SK-N-SH treated with all-trans-retinoic acid at 6 μM for 48 hours (cell line): ENCODE data around the gene DNAAF8.
"Not testable (repeated sequence)": the region's sequence is repeated elsewhere in the genome, so short reads cannot be mapped to it uniquely, and the experiment has no call there.

ENCODE experiments used
- ATAC-seq: fragments of 200-7000 bp; cut with Tn5 transposase; 3 replicates; pipeline ENCODE4 v1.9.1; 2020; ENCODE audit warnings: mild to moderate bottlenecking, moderate library complexity
- ARNTL ChIP-seq: fragments of 450-650 bp; formaldehyde crosslinking; IDR thresholded peaks from 2 replicates; pipeline ENCODE4 v1.5.0; 2020; ENCODE audit warnings: low read depth, mild to moderate bottlenecking, moderate library complexity, borderline replicate concordance
- BACH2 ChIP-seq: fragments of 250-450 bp; sonication (Bioruptor Pico); IDR thresholded peaks from 2 replicates; pipeline ENCODE4 v1.9.0; 2021; ENCODE audit warnings: mild to moderate bottlenecking, borderline replicate concordance
- CSDC2 ChIP-seq: fragments of 250-450 bp; sonication (Bioruptor Pico); IDR thresholded peaks from 2 replicates; pipeline ENCODE4 v1.5.0; 2020; ENCODE audit warnings: mild to moderate bottlenecking, moderate library complexity
- ESRRG ChIP-seq: fragments of 250-450 bp; sonication (Bioruptor Pico); IDR thresholded peaks from 2 replicates; pipeline ENCODE4 v1.6.1; 2021; ENCODE audit warnings: mild to moderate bottlenecking
- GLIS3 ChIP-seq: fragments of 250-450 bp; sonication (Bioruptor Pico); IDR thresholded peaks from 2 replicates; pipeline ENCODE4 v1.5.0; 2020; ENCODE audit warnings: mild to moderate bottlenecking, moderate library complexity
- OSR1 ChIP-seq: fragments of 250-450 bp; sonication (Bioruptor Pico); IDR thresholded peaks from 2 replicates; pipeline ENCODE4 v1.8.0; 2022; ENCODE audit warnings: moderate library complexity, mild to moderate bottlenecking, inconsistent platforms
- PPARA ChIP-seq: fragments of 250-450 bp; sonication (Bioruptor Pico); IDR thresholded peaks from 2 replicates; pipeline ENCODE4 v1.5.0; 2020; ENCODE audit warnings: mild to moderate bottlenecking, borderline replicate concordance
- RARB ChIP-seq: fragments of 250-450 bp; sonication (Bioruptor Pico); IDR thresholded peaks from 2 replicates; pipeline ENCODE4 v1.8.0; 2021; ENCODE audit warnings: mild to moderate bottlenecking, moderate library complexity
- SNAI2 ChIP-seq: fragments of 250-450 bp; sonication (Bioruptor Pico); IDR thresholded peaks from 2 replicates; pipeline ENCODE4 v1.5.0; 2020; ENCODE audit warnings: mild to moderate bottlenecking, moderate library complexity
- TCF4 ChIP-seq: fragments of 250-450 bp; sonication (Bioruptor Pico); IDR thresholded peaks from 2 replicates; pipeline ENCODE4 v1.8.0; 2021; ENCODE audit warnings: mild to moderate bottlenecking, moderate library complexity, borderline replicate concordance
- TOX ChIP-seq: fragments of 250-450 bp; sonication (Bioruptor Pico); IDR thresholded peaks from 2 replicates; pipeline ENCODE4 v1.8.0; 2021; ENCODE audit warnings: mild to moderate bottlenecking, moderate library complexity, borderline replicate concordance
- ZC3H10 ChIP-seq: fragments of 250-450 bp; sonication (Bioruptor Pico); IDR thresholded peaks from 2 replicates; pipeline ENCODE4 v1.5.1; 2021; ENCODE audit warnings: mild to moderate bottlenecking, moderate library complexity
- ZFP3 ChIP-seq: fragments of 250-450 bp; sonication (Bioruptor Pico); IDR thresholded peaks from 2 replicates; pipeline ENCODE4 v1.5.0; 2020; ENCODE audit warnings: mild to moderate bottlenecking, moderate library complexity
- ZFP30 ChIP-seq: fragments of 450-650 bp; formaldehyde crosslinking; IDR thresholded peaks from 2 replicates; pipeline ENCODE4 v1.5.0; 2022; ENCODE audit warnings: mild to moderate bottlenecking, moderate library complexity
- ZNF565 ChIP-seq: fragments of 450-650 bp; formaldehyde crosslinking; conservative IDR thresholded peaks from 2 replicates; pipeline ENCODE4 v1.5.0; 2020; ENCODE audit warnings: low read depth, mild to moderate bottlenecking, moderate library complexity
- ZNF70 ChIP-seq: fragments of 450-650 bp; formaldehyde crosslinking; IDR thresholded peaks from 2 replicates; pipeline ENCODE4 v1.5.0; 2020; ENCODE audit warnings: mild to moderate bottlenecking, moderate library complexity
- TF ChIP-seq, protein P1 (sequence below): fragments of 250-450 bp; sonication (Bioruptor Pico); IDR thresholded peaks from 2 replicates; pipeline ENCODE4 v1.8.0; 2021; ENCODE audit warnings: low read depth, mild to moderate bottlenecking, moderate library complexity, borderline replicate concordance
- TF ChIP-seq, protein P2 (sequence below): fragments of 250-450 bp; sonication (Bioruptor Pico); IDR thresholded peaks from 2 replicates; pipeline ENCODE4 v1.5.1; 2020; ENCODE audit warnings: low read depth, mild to moderate bottlenecking, moderate library complexity
- TF ChIP-seq, protein P3 (sequence below): fragments of 250-450 bp; sonication (Bioruptor Pico); IDR thresholded peaks from 2 replicates; pipeline ENCODE4 v1.8.0; 2020; ENCODE audit warnings: mild to moderate bottlenecking, moderate library complexity, borderline replicate concordance
- TF ChIP-seq, protein P4 (sequence below): fragments of 250-450 bp; sonication (Bioruptor Pico); IDR thresholded peaks from 2 replicates; pipeline ENCODE4 v1.5.1; 2021; ENCODE audit warnings: mild to moderate bottlenecking, moderate library complexity

DNAAF8 gene

DNA sequence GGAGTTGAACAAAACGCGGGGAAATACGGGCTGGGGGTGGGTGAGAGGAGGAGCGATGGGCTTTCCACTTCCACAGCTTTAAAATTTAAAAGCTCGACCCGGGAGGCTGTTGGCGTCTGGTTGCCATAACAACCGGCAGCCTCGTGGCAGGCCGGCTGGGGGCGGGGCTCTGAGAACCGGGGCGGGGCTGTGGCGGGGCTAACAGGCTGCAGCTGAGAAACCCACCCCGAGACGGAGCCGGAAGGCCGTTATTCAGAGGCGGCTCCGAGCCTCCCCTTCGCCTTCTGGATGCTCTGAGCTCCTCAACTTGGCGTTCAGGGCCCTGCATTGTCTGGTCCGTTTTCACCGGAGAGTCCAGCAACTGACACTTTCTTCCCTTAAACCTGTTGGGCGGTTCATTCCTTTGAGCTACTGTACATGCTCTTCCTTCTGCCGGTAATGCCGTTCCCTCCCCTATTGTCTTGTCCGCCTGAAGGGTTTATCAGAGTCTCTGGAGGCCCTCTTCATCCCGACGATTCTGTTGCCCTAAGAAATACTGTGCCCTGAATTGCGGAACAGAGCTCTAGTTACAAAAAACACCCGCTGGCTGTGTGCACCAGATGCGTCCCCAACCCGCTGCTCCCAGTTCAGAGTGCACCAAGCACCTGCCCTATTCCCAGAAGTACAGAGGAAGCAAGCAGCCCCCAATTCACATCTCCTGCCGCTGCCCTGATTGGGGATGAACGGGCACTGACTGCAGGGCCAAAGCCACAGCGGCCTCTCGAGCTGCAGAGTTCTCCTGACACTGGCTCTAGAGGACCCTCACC, 596 bp downstream of the DNAAF8 start:
- TF ChIP-seq ZNF565: no peak
- TF ChIP-seq ZC3H10 (CRISPR knock-in tag): no peak
- no peak for TF ChIP-seq CSDC2 (CRISPR knock-in tag)
- no peak for TF ChIP-seq TCF4 (CRISPR knock-in tag)
- TF ChIP-seq RARB (CRISPR knock-in tag): no peak
- TF ChIP-seq, protein P1, sequence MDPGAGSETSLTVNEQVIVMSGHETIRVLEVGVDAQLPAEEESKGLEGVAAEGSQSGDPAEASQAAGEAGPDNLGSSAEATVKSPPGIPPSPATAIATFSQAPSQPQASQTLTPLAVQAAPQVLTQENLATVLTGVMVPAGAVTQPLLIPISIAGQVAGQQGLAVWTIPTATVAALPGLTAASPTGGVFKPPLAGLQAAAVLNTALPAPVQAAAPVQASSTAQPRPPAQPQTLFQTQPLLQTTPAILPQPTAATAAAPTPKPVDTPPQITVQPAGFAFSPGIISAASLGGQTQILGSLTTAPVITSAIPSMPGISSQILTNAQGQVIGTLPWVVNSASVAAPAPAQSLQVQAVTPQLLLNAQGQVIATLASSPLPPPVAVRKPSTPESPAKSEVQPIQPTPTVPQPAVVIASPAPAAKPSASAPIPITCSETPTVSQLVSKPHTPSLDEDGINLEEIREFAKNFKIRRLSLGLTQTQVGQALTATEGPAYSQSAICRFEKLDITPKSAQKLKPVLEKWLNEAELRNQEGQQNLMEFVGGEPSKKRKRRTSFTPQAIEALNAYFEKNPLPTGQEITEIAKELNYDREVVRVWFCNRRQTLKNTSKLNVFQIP (CRISPR knock-in tag): no peak
- TF ChIP-seq ZFP3 (CRISPR knock-in tag): no peak
- TF ChIP-seq SNAI2 (CRISPR knock-in tag): no peak
- no peak for TF ChIP-seq TOX (CRISPR knock-in tag)
- TF ChIP-seq, protein P2, sequence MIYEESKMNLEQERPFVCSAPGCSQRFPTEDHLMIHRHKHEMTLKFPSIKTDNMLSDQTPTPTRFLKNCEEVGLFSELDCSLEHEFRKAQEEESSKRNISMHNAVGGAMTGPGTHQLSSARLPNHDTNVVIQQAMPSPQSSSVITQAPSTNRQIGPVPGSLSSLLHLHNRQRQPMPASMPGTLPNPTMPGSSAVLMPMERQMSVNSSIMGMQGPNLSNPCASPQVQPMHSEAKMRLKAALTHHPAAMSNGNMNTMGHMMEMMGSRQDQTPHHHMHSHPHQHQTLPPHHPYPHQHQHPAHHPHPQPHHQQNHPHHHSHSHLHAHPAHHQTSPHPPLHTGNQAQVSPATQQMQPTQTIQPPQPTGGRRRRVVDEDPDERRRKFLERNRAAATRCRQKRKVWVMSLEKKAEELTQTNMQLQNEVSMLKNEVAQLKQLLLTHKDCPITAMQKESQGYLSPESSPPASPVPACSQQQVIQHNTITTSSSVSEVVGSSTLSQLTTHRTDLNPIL (CRISPR knock-in tag): no peak
- TF ChIP-seq ZNF70 (CRISPR knock-in tag): no peak
- TF ChIP-seq BACH2 (CRISPR knock-in tag): no peak
- no peak for TF ChIP-seq PPARA (CRISPR knock-in tag)
- TF ChIP-seq ZFP30: no peak
- peak; percentile 81 for ATAC-seq

DNA sequence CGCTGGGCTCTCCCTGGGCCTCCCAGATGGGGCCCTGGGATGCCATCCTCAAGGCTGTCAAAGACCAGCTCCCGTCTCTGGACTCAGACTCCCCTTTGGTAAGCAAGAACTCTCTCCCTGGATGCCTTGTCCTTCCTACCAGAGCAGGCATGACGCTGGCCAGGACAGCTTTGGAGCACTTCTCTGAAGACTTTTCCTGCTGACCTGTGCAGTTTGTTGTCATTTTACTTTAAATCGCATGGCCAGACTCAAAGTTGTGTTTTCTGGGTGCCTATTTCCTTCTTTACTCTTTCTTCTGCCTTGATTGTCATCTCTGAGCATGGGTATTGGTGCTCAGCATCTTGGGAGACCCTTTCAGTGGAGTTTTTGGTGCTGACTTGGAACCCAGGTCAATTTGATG, 2.2 kb downstream of the DNAAF8 start:
- TF ChIP-seq, protein P3, sequence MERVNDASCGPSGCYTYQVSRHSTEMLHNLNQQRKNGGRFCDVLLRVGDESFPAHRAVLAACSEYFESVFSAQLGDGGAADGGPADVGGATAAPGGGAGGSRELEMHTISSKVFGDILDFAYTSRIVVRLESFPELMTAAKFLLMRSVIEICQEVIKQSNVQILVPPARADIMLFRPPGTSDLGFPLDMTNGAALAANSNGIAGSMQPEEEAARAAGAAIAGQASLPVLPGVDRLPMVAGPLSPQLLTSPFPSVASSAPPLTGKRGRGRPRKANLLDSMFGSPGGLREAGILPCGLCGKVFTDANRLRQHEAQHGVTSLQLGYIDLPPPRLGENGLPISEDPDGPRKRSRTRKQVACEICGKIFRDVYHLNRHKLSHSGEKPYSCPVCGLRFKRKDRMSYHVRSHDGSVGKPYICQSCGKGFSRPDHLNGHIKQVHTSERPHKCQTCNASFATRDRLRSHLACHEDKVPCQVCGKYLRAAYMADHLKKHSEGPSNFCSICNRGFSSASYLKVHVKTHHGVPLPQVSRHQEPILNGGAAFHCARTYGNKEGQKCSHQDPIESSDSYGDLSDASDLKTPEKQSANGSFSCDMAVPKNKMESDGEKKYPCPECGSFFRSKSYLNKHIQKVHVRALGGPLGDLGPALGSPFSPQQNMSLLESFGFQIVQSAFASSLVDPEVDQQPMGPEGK (CRISPR knock-in tag): no peak
- TF ChIP-seq, protein P1 (CRISPR knock-in tag): no peak
- TF ChIP-seq ZC3H10 (CRISPR knock-in tag): no peak
- no peak for ATAC-seq

DNA sequence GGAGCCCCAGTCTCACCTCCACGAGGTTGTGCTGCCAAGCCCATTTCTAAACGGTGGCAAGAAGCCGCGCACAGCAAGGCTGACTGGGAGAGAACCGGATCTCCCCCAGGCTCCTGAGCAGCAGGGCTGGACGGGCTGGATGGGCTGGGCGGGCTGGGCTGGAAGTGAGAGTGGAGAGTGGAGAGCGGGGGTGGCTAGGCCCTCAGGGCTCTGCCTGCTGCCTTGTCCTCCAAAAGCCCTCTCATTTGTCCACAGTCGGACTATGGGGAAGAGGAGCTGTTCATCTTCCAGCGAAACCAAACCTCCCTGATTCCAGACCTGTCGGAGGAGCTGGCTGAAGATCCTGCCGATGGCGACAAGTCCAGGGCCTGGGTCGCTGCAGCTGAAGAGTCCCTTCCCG, 3.2 kb downstream of the DNAAF8 start:
- TF ChIP-seq, protein P1 (CRISPR knock-in tag): no peak
- no peak for TF ChIP-seq TCF4 (CRISPR knock-in tag)
- no peak for TF ChIP-seq GLIS3 (CRISPR knock-in tag)
- no peak for TF ChIP-seq ZFP30
- TF ChIP-seq ZFP3 (CRISPR knock-in tag): no peak
- no peak for TF ChIP-seq TOX (CRISPR knock-in tag)
- no peak for TF ChIP-seq ZNF565
- TF ChIP-seq ZC3H10 (CRISPR knock-in tag): no peak
- TF ChIP-seq OSR1 (CRISPR knock-in tag): no peak
- TF ChIP-seq ESRRG (CRISPR knock-in tag): no peak
- TF ChIP-seq ARNTL: no peak
- TF ChIP-seq, protein P4, sequence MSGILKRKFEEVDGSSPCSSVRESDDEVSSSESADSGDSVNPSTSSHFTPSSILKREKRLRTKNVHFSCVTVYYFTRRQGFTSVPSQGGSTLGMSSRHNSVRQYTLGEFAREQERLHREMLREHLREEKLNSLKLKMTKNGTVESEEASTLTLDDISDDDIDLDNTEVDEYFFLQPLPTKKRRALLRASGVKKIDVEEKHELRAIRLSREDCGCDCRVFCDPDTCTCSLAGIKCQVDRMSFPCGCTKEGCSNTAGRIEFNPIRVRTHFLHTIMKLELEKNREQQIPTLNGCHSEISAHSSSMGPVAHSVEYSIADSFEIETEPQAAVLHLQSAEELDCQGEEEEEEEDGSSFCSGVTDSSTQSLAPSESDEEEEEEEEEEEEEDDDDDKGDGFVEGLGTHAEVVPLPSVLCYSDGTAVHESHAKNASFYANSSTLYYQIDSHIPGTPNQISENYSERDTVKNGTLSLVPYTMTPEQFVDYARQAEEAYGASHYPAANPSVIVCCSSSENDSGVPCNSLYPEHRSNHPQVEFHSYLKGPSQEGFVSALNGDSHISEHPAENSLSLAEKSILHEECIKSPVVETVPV (CRISPR knock-in tag): no peak
- no peak for ATAC-seq

DNA sequence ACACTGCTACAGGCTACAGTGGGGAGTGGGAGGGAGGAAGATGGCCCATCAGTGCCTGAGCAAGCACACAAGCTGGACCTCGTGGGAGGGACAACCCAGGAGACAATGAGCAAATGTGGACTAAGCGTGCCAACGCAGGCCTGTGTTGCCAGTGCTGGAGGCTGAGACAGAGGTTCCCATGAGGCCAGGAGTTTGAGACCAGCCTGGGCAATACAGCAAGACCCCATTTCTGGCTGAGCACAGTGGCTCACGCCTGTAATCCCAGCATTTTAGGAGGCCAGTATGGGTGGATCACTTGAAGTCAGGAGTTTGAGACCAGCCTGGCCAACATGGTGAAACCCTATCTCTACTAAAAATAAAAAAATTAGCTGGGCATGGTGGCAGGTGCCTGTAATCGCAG, 4.0 kb downstream of the DNAAF8 start:
- ATAC-seq: not testable (repeated sequence)
